HFF-Myc (cell line): Measurements from ENCODE around the gene PMM2.

Experiments used
- DNase-seq: peaks from one replicate; pipeline ENCODE4 v3.0.0-alpha.2; 2011; ENCODE audit warnings: low read depth; ENCODE audit errors: extremely low read depth
- H3K4me3 ChIP-seq: replicated peaks from 2 replicates; pipeline ENCODE4 v1.5.1; 2011; ENCODE audit warnings: low read depth, mild to moderate bottlenecking, control low read depth, low read length
- CTCF ChIP-seq: IDR thresholded peaks from 2 replicates; pipeline ENCODE4 v1.5.1; 2012; ENCODE audit warnings: mild to moderate bottlenecking, low read depth, low read length, control low read depth; ENCODE audit errors: missing control alignments

The PMM2 gene

GRCh38 chr16:8806272-8806983 is 8.8 kb downstream of the PMM2 start:
- H3K4me3 ChIP-seq: no peak overlapping the region
- TF ChIP-seq CTCF: no peak

GRCh38 chr16:8807189-8807588 is 9.6 kb downstream of the PMM2 start:
- DNase-seq: no peak
- TF ChIP-seq CTCF: no peak

More at GRCh38 chr16:8806272-8806983, 8.8 kb downstream of the PMM2 start:
- DNase-seq: no peak

GRCh38 chr16:8808009-8808408 is 10.4 kb downstream of the PMM2 start:
- TF ChIP-seq CTCF: no peak
- H3K4me3 ChIP-seq: no peak overlapping the region
- DNase-seq: no peak

More at GRCh38 chr16:8807189-8807588, 9.6 kb downstream of the PMM2 start:
- no peak overlapping the region for H3K4me3 ChIP-seq

GRCh38 chr16:8808613-8809353 is 11.1 kb downstream of the PMM2 start:
- DNase-seq: no peak
- no peak overlapping the region for H3K4me3 ChIP-seq
- no peak for TF ChIP-seq CTCF

GRCh38 chr16:8812162-8812843 is 14.7 kb downstream of the PMM2 start:
- TF ChIP-seq CTCF: no peak
- DNase-seq: no peak
- H3K4me3 ChIP-seq: no peak overlapping the region

- H3K4me3 ChIP-seq: no peak overlapping the region
- no peak for TF ChIP-seq CTCF
- DNase-seq: no peak
These were observed 16.6 kb downstream of the PMM2 start for GRCh38 chr16:8814095-8814806.
